T-cell (primary cell): Measurements from ENCODE around the gene SOX12. TPM values are rescaled to one million over a fixed set of nuclear protein-coding genes. Genes with fewer than 3 reads are reported as not detected.

Source experiments
- ATAC-seq, 4 experiments: fragments of 200-7000 bp in 3 of 4; fragments of 150-1000 bp in 1 of 4; cut with Tn5 transposase; replicated peaks in 1 of 4; 1 replicate in 3 of 4; 2 replicates in 1 of 4; pipeline ENCODE4 v1.10.0; 2021; ENCODE audit warnings: moderate library complexity in 3 of 4, mild to moderate bottlenecking in 2 of 4, moderate number of reproducible peaks in 1 of 4
- CTCF ChIA-PET, 2 donors: fragments of 300-600 bp; sonication (Branson Sonifier 250); formaldehyde crosslinking; loops; one replicate each; lab custom pipeline; 2022; ENCODE audit warnings: antibody characterized with exemption in 2 of 2; lab: Charles Lee
- POLR2A ChIA-PET, 2 donors: fragments of 300-600 bp; sonication (Branson Sonifier 250); formaldehyde crosslinking; loops; one replicate each; lab custom pipeline; 2022; ENCODE audit warnings: antibody characterized with exemption in 2 of 2; lab: Charles Lee
- DNase-seq, 35 experiments: peaks; one replicate each; pipeline versions ENCODE4 v3.0.0 to v3.0.0-alpha.2; 2013 to 2023
- H3K27ac ChIP-seq: one replicate; pipeline ENCODE4 v1.5.1; 2013; ENCODE audit warnings: low read length
- H3K27me3 ChIP-seq, 2 experiments: replicated peaks in 1 of 2; 1 replicate in 1 of 2; 2 replicates in 1 of 2; pipeline versions ENCODE4 v1.6.1 to v1.7.0; 2013; ENCODE audit warnings: low read length in 1 of 2, mixed read lengths in 1 of 2; ENCODE audit not compliant: control insufficient read depth in 2 of 2, insufficient read depth in 2 of 2; ENCODE audit errors: extremely low read depth in 1 of 2
- H3K36me3 ChIP-seq, 2 donors: 1 replicate in 1 of 2; 2 replicates in 1 of 2; pipeline versions ENCODE4 v1.6.1 to v1.7.0; 2013; ENCODE audit warnings: low read length in 1 of 2; ENCODE audit not compliant: control insufficient read depth in 2 of 2, insufficient read depth in 1 of 2; ENCODE audit errors: extremely low read depth in 1 of 2
- H3K4me1 ChIP-seq, 2 experiments: 1 replicate in 1 of 2; 2 replicates in 1 of 2; pipeline versions ENCODE4 v1.6.1 to v1.7.0; 2013; ENCODE audit warnings: low read length in 2 of 2, mixed read lengths in 1 of 2; ENCODE audit not compliant: insufficient read depth in 2 of 2, control insufficient read depth in 1 of 2; ENCODE audit errors: extremely low read depth in 1 of 2
- H3K4me3 ChIP-seq, 2 donors: 1 replicate in 1 of 2; 2 replicates in 1 of 2; pipeline versions ENCODE4 v1.5.1 to v1.7.0; 2013; ENCODE audit warnings: mild to moderate bottlenecking in 2 of 2, low read length in 1 of 2, moderate library complexity in 1 of 2; ENCODE audit not compliant: control insufficient read depth in 1 of 2; ENCODE audit errors: extremely low read depth in 1 of 2
- H3K9me3 ChIP-seq: 2 replicates; pipeline ENCODE4 v1.7.0; 2013
- H3K27ac Mint-ChIP-seq, 2 donors: one replicate each; pipeline ENCODE4 v1.8.0; 2020 to 2021; ENCODE audit warnings: mild to moderate bottlenecking in 2 of 2, mixed read lengths in 2 of 2
- H3K27me3 Mint-ChIP-seq, 2 donors: one replicate each; pipeline ENCODE4 v1.8.0; 2021 to 2022; ENCODE audit warnings: mixed read lengths in 2 of 2
- H3K36me3 Mint-ChIP-seq: one replicate; pipeline ENCODE4 v1.8.0; 2021; ENCODE audit warnings: mixed read lengths
- H3K4me1 Mint-ChIP-seq, 3 donors: one replicate each; pipeline ENCODE4 v1.8.0; 2020 to 2022; ENCODE audit warnings: mixed read lengths in 3 of 3, mild to moderate bottlenecking in 1 of 3
- H3K4me3 Mint-ChIP-seq, 3 donors: one replicate each; pipeline ENCODE4 v1.8.0; 2020 to 2022; ENCODE audit warnings: mild to moderate bottlenecking in 3 of 3, mixed read lengths in 3 of 3, moderate library complexity in 3 of 3
- H3K9me3 Mint-ChIP-seq, 3 donors: one replicate each; pipeline ENCODE4 v1.8.0; 2020 to 2022; ENCODE audit warnings: mixed read lengths in 3 of 3
- WGBS: methylation state at CpG from one replicate; pipeline ENCODE4 v1.1.5; 2013; ENCODE audit warnings: missing lambda C conversion rate; ENCODE audit not compliant: insufficient coverage; 5-methylcytosine and 5-hydroxymethylcytosine counted together
- total RNA-seq, 35 experiments: library from RNA in 6 of 35; stranded (reverse) in 6 of 35; fragments of 120-200 nt in 1 of 35; gene quantifications; one replicate each; pipeline versions ENCODE4 v1.2.1 to v1.2.4 and lab custom pipeline; 2013 to 2026

SOX12 gene
- total RNA-seq, 5 donors from 2014 or later (not counting 1 experiment from before 2014, with no cell fraction given) = 7.3 to 14.9 (median 11.4) TPM

- Mint-ChIP-seq H3K27ac (peak within 1 kb of the TSS; percentile 43 to 59), H3K27me3 (no peaks in the 10 kb centered on the region), H3K4me3 (no peak within 1 kb of the TSS), H3K9me3 (no peaks in the 10 kb centered on the region), H3K4me1 (peaks cover 0 to 9% (median 8%) of the 10 kb centered on the region in 3 donors), H3K36me3 (no peaks in the 10 kb centered on the region)
- H3K9me3 ChIP-seq = no peaks in the 10 kb centered on the region
- CTCF ChIA-PET = no interaction called here
- H3K36me3 ChIP-seq = no peaks in the 10 kb centered on the region
- WGBS = under 1% methylated on average over 17 of the region's 43 CpGs
- H3K27ac ChIP-seq = peak within 1 kb of the TSS; percentile 5
- DNase-seq = peak; percentile 65 to 89 (median 76)
- peak within 1 kb of the TSS; percentile 57 to 84 for H3K4me3 ChIP-seq
- POLR2A ChIA-PET = no interaction called here
- H3K27me3 ChIP-seq = no peaks in the 10 kb centered on the region
- ATAC-seq = peak; percentile 89 to 92 (median 92)
- peaks cover 17 to 18% of the 10 kb centered on the region in 2 experiments for H3K4me1 ChIP-seq
Observed at GRCh38 chr20:290084-290831, 35.1 kb upstream of the SOX12 start, which contains the start of gene C20orf96. C20orf96 (minus strand) TSS chr20:290750; CDS start chr20:290610, 140 bp downstream.

DNA sequence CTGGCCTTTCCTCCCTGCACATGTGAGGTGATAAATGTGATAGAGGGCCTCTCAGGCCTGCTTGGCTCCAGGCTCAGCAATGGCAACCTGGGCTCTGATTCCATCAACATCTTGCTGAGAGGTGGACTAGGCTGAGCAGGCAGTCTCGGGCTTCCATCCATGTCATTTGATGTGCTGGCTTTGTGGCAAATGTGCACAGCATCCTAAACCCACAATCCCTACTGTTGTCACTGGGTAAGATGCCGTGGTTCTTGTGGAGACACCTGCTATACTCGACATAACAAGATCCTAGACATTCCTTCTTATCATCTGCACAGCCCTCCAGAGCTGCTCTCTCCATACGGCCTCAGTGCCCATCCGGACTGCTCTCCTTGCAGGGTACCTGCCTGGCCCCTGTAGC is 30.8 kb upstream of the SOX12 start:
- no peak overlapping the region for H3K27ac Mint-ChIP-seq
- ATAC-seq (no peak), DNase-seq (no peak)
- H3K4me1 Mint-ChIP-seq = peaks cover 31 to 35% (median 34%) of the 10 kb centered on the region in 3 donors
- peaks cover 3% of the 10 kb centered on the region for H3K36me3 Mint-ChIP-seq
- POLR2A ChIA-PET = no interaction called here
- H3K9me3 Mint-ChIP-seq = no peaks in the 10 kb centered on the region
- H3K27me3 Mint-ChIP-seq = no peaks in the 10 kb centered on the region
- no peak overlapping the region for H3K4me3 ChIP-seq
- peaks cover under 1 to 2% of the 10 kb centered on the region in 2 donors for H3K36me3 ChIP-seq
- H3K9me3 ChIP-seq = no peaks in the 10 kb centered on the region
- H3K27ac ChIP-seq = no peak overlapping the region
- 73% methylated on average over 3 of the region's 5 CpGs for WGBS
- H3K4me3 Mint-ChIP-seq = no peak overlapping the region
- CTCF ChIA-PET = no interaction called here
- peaks cover 29 to 33% of the 10 kb centered on the region in 2 experiments for H3K4me1 ChIP-seq
- no peaks in the 10 kb centered on the region for H3K27me3 ChIP-seq

DNA sequence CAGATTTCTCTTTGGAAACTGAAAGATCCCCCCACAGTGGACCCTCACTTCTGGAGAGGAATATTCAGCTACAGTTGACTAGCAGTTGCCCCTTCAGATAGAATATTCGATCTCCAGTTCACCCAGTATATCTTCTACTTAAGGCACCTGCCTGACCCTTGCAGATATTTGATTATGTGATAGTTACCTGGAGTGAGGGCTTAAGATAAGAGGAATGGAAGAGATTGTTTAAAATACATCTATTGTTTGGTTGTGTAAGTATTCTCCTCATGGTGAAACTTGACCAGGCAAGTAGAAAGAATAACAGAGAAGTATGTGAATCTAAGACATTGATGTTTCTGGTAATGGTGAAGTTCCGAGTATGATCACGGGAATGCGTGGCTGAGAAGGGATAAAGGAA is 29.5 kb upstream of the SOX12 start:
- WGBS = 96% methylated on average over 3 of the region's 4 CpGs
- Histone ChIP-seq H3K4me3 (no peak overlapping the region), H3K27me3 (no peaks in the 10 kb centered on the region), H3K27ac (no peak overlapping the region), H3K9me3 (no peaks in the 10 kb centered on the region), H3K4me1 (peaks cover 29 to 34% of the 10 kb centered on the region in 2 experiments), H3K36me3 (peaks cover 3 to 4% of the 10 kb centered on the region in 2 donors)
- peak overlapping the region; percentile 72 to 79 for H3K27ac Mint-ChIP-seq
- H3K4me1 Mint-ChIP-seq = peaks cover 34 to 46% (median 38%) of the 10 kb centered on the region in 3 donors
- ChIA-PET POLR2A (no interaction called here), CTCF (no interaction called here)
- DNase-seq (no peak), ATAC-seq (no peak)
- peaks cover 6% of the 10 kb centered on the region for H3K36me3 Mint-ChIP-seq
- H3K27me3 Mint-ChIP-seq = no peaks in the 10 kb centered on the region
- peak overlapping the region; percentile 97 to 99 (median 98) for H3K4me3 Mint-ChIP-seq
- no peaks in the 10 kb centered on the region for H3K9me3 Mint-ChIP-seq

GRCh38 chr20:297098-297924 is 28.0 kb upstream of the SOX12 start, which contains the start of gene ZCCHC3:
ZCCHC3 (plus strand) TSS chr20:297570; CDS start chr20:297587, 17 bp downstream.
- ATAC-seq = peak; percentile 80 to 90 (median 84)
- Histone ChIP-seq H3K4me1 (peaks cover 16 to 24% of the 10 kb centered on the region in 2 experiments), H3K27ac (peak within 1 kb of the TSS; percentile 88), H3K9me3 (no peaks in the 10 kb centered on the region), H3K36me3 (peaks cover 3 to 4% of the 10 kb centered on the region in 2 donors), H3K27me3 (no peaks in the 10 kb centered on the region), H3K4me3 (peak within 1 kb of the TSS; percentile 81 to 97)
- H3K36me3 Mint-ChIP-seq = peaks cover 6% of the 10 kb centered on the region
- DNase-seq = peak; percentile 66 to 90 (median 77)
- H3K4me3 Mint-ChIP-seq = peak within 1 kb of the TSS; percentile 99
- H3K27me3 Mint-ChIP-seq = no peaks in the 10 kb centered on the region
- POLR2A ChIA-PET = interaction anchor here (0.6 to 0.8 kb wide), 2 partner anchors 13 to 27 kb away, joined by 5 to 6 read pairs; no protein-coding TSS in a partner anchor
- under 1% methylated on average over 90 of the region's 99 CpGs for WGBS
- H3K27ac Mint-ChIP-seq = peak within 1 kb of the TSS; percentile 99
- H3K4me1 Mint-ChIP-seq = peaks cover 40 to 58% (median 43%) of the 10 kb centered on the region in 3 donors
- H3K9me3 Mint-ChIP-seq = no peaks in the 10 kb centered on the region
- CTCF ChIA-PET = interaction anchor here in 1 of 2 donors (0.6 to 2.9 kb wide), 3 partner anchors 24 to 28 kb away, joined by 3 to 11 read pairs (median 4); partner anchors contain the start of gene SOX12

DNA sequence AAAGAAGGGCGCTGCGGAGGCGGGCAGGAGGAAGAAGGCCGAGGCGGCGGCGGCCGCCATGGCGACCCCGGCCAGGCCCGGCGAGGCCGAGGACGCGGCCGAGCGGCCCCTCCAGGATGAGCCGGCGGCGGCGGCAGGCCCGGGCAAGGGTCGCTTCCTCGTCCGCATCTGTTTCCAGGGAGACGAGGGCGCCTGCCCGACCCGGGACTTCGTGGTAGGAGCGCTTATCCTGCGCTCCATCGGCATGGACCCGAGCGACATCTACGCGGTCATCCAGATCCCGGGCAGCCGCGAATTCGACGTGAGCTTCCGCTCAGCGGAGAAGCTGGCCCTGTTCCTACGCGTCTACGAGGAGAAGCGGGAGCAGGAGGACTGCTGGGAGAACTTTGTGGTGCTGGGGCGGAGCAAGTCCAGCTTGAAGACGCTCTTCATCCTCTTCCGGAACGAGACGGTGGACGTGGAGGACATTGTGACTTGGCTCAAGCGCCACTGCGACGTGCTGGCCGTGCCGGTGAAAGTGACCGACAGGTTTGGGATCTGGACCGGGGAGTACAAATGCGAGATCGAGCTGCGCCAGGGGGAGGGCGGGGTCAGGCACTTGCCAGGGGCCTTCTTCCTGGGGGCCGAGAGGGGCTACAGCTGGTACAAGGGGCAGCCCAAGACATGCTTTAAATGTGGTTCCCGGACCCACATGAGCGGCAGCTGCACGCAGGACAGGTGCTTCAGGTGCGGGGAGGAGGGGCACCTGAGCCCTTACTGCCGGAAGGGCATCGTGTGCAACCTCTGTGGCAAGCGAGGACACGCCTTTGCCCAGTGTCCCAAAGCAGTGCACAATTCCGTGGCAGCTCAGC is 27.2 kb upstream of the SOX12 start:
- no peaks in the 10 kb centered on the region for H3K27me3 ChIP-seq
- Mint-ChIP-seq H3K27me3 (no peaks in the 10 kb centered on the region), H3K27ac (peak overlapping the region; percentile 99), H3K36me3 (peaks cover 6% of the 10 kb centered on the region), H3K4me1 (peaks cover 40 to 58% (median 41%) of the 10 kb centered on the region in 3 donors), H3K4me3 (peak overlapping the region; percentile 99), H3K9me3 (no peaks in the 10 kb centered on the region)
- peaks cover 16 to 24% of the 10 kb centered on the region in 2 experiments for H3K4me1 ChIP-seq
- H3K36me3 ChIP-seq = peaks cover 3 to 4% of the 10 kb centered on the region in 2 donors
- DNase-seq = peak in 29 of 35 experiments; percentile 6 to 59 (median 22)
- 0% methylated on average over 75 of the region's 75 CpGs for WGBS
- H3K9me3 ChIP-seq = no peaks in the 10 kb centered on the region
- peak overlapping the region; percentile 88 for H3K27ac ChIP-seq
- POLR2A ChIA-PET = interaction anchor here in 1 of 2 donors (0.8 kb wide), 1 partner anchor 26 kb away, joined by 5 read pairs; no protein-coding TSS in a partner anchor
- peak overlapping the region; percentile 81 to 97 for H3K4me3 ChIP-seq
- peak; percentile 19 to 54 (median 30) for ATAC-seq
- CTCF ChIA-PET = interaction anchor here in 1 of 2 donors (0.6 to 2.9 kb wide), 3 partner anchors 24 to 32 kb away, joined by 4 to 11 read pairs (median 4); partner anchors contain the start of gene SOX12
